Neural progenitor cell (in vitro differentiated cells): ENCODE measurements around the gene DOCK11. TPM values are rescaled to one million over a fixed set of nuclear protein-coding genes. Genes with fewer than 3 reads are reported as not detected.

Experiments
- DNase-seq: peaks from one replicate; pipeline ENCODE4 v3.0.0-alpha.2; 2016; ENCODE audit warnings: low spot score
- H2AFZ ChIP-seq: fragments of 200-600 bp; sonication (generic); replicated peaks from 2 replicates; pipeline ENCODE4 v1.6.1; 2016; ENCODE audit warnings: antibody characterized with exemption
- H3F3A ChIP-seq: fragments of 200-600 bp; sonication (generic); 2 replicates; pipeline ENCODE4 v1.6.1; 2016; ENCODE audit warnings: antibody characterized with exemption, low read depth
- H3K27ac ChIP-seq: fragments of 200-600 bp; sonication (generic); 2 replicates; pipeline ENCODE4 v1.5.1; 2016; ENCODE audit warnings: mild to moderate bottlenecking
- H3K27me3 ChIP-seq: fragments of 200-600 bp; sonication (generic); 2 replicates; pipeline ENCODE4 v1.6.1; 2016; ENCODE audit warnings: mild to moderate bottlenecking, moderate library complexity
- H3K36me3 ChIP-seq: fragments of 200-600 bp; sonication (generic); 2 replicates; pipeline ENCODE4 v1.5.1; 2016
- H3K4me1 ChIP-seq: fragments of 200-600 bp; sonication (generic); 2 replicates; pipeline ENCODE4 v1.6.1; 2016; ENCODE audit warnings: mixed run types
- H3K4me2 ChIP-seq: fragments of 200-600 bp; sonication (generic); 2 replicates; pipeline ENCODE4 v1.6.1; 2016
- H3K4me3 ChIP-seq: fragments of 200-600 bp; sonication (generic); 2 replicates; pipeline ENCODE4 v1.5.1; 2016
- H3K79me2 ChIP-seq: fragments of 200-600 bp; sonication (generic); 2 replicates; pipeline ENCODE4 v1.6.1; 2016; ENCODE audit warnings: low read depth
- H3K9ac ChIP-seq: fragments of 200-600 bp; sonication (generic); 2 replicates; pipeline ENCODE4 v1.6.1; 2016
- H3K9me3 ChIP-seq: fragments of 200-600 bp; sonication (generic); 2 replicates; pipeline ENCODE4 v1.5.1; 2016; ENCODE audit warnings: low read depth
- H4K20me1 ChIP-seq: fragments of 200-600 bp; sonication (generic); 2 replicates; pipeline ENCODE4 v1.6.1; 2016; ENCODE audit warnings: low read depth
- H3K27ac Mint-ChIP-seq: 3 replicates; pipeline ENCODE4 v1.8.0; 2021; ENCODE audit warnings: mixed read lengths
- H3K27me3 Mint-ChIP-seq: 2 replicates; pipeline ENCODE4 v1.8.0; 2022; ENCODE audit warnings: low read depth, mild to moderate bottlenecking, inconsistent platforms, moderate library complexity, mixed read lengths; ENCODE audit not compliant: insufficient read depth
- H3K36me3 Mint-ChIP-seq: 3 replicates; pipeline ENCODE4 v1.8.0; 2021; ENCODE audit warnings: mixed read lengths
- H3K4me1 Mint-ChIP-seq: 3 replicates; pipeline ENCODE4 v1.8.0; 2021; ENCODE audit warnings: mixed read lengths
- H3K4me3 Mint-ChIP-seq: 3 replicates; pipeline ENCODE4 v1.8.0; 2021; ENCODE audit warnings: mild to moderate bottlenecking, moderate library complexity, mixed read lengths
- H3K9me3 Mint-ChIP-seq: 3 replicates; pipeline ENCODE4 v1.8.0; 2020; ENCODE audit warnings: mixed read lengths
- CTCF ChIP-seq: fragments of 200-600 bp; sonication (generic); IDR thresholded peaks from 2 replicates; pipeline ENCODE4 v1.5.1; 2017; ENCODE audit warnings: antibody characterized with exemption, mild to moderate bottlenecking
- EZH2 ChIP-seq: fragments of 200-600 bp; sonication (generic); IDR thresholded peaks from 2 replicates; pipeline ENCODE4 v1.6.1; 2017; ENCODE audit warnings: antibody characterized with exemption, mild to moderate bottlenecking, moderate library complexity
- EZH2phosphoT487 ChIP-seq: fragments of 200-600 bp; sonication (generic); IDR thresholded peaks from 2 replicates; pipeline ENCODE4 v1.6.1; 2017; ENCODE audit warnings: antibody characterized with exemption
- total RNA-seq: library from RNA; depleted of rRNA; stranded (reverse); fragments of >200 nt; gene quantifications from 2 replicates; pipeline ENCODE4 v1.2.3, GENCODE V29; 2015; ENCODE audit warnings: low replicate concordance

Gene DOCK11
- total RNA-seq, 1 donor from 2014 or later = 20.9 TPM

GRCh38 chrX:118498755-118499154 lies 3.1 kb downstream of the DOCK11 start:
- H3K79me2 ChIP-seq = no peaks in the 10 kb centered on the region
- no peak overlapping the region for H3K27ac Mint-ChIP-seq
- H3K36me3 Mint-ChIP-seq = peaks cover 14% of the 10 kb centered on the region
- H3F3A ChIP-seq = no peaks in the 10 kb centered on the region
- no peaks in the 10 kb centered on the region for H3K36me3 ChIP-seq
- peaks cover 5% of the 10 kb centered on the region for H3K27me3 Mint-ChIP-seq
- no peak overlapping the region for H3K4me3 ChIP-seq
- no peak overlapping the region for H3K27ac ChIP-seq
- TF ChIP-seq EZH2phosphoT487 = no peak
- TF ChIP-seq EZH2 = no peak
- TF ChIP-seq CTCF = no peak
- H3K4me1 Mint-ChIP-seq = peaks cover 34% of the 10 kb centered on the region
- peak overlapping the region; percentile 67 for H3K4me2 ChIP-seq
- H3K27me3 ChIP-seq = peaks cover 30% of the 10 kb centered on the region
- peak overlapping the region; percentile 69 for H3K4me3 Mint-ChIP-seq
- DNase-seq = no peak
- peaks cover 3% of the 10 kb centered on the region for H4K20me1 ChIP-seq
- H3K9ac ChIP-seq = no peak overlapping the region
- H3K9me3 ChIP-seq = peaks cover 3% of the 10 kb centered on the region
- H2AFZ ChIP-seq = no peak overlapping the region
- H3K9me3 Mint-ChIP-seq = peaks cover 6% of the 10 kb centered on the region
- peaks cover 4% of the 10 kb centered on the region for H3K4me1 ChIP-seq

- Histone ChIP-seq H3K9ac (no peak overlapping the region), H4K20me1 (peaks cover 3% of the 10 kb centered on the region), H3K27me3 (peaks cover 30% of the 10 kb centered on the region), H3K4me3 (peak overlapping the region; percentile 5), H3K9me3 (peaks cover 3% of the 10 kb centered on the region), H3K4me2 (peak overlapping the region; percentile 67), H3K36me3 (no peaks in the 10 kb centered on the region), H3F3A (no peaks in the 10 kb centered on the region), H3K79me2 (no peaks in the 10 kb centered on the region), H3K4me1 (peaks cover 4% of the 10 kb centered on the region), H3K27ac (no peak overlapping the region), H2AFZ (no peak overlapping the region)
- peak; percentile 44 for DNase-seq
- peak overlapping the region; percentile 97 for H3K27ac Mint-ChIP-seq
- peaks cover 6% of the 10 kb centered on the region for H3K9me3 Mint-ChIP-seq
- H3K27me3 Mint-ChIP-seq = peaks cover 5% of the 10 kb centered on the region
- peak overlapping the region; percentile 69 for H3K4me3 Mint-ChIP-seq
- peaks cover 14% of the 10 kb centered on the region for H3K36me3 Mint-ChIP-seq
- H3K4me1 Mint-ChIP-seq = peaks cover 30% of the 10 kb centered on the region
- TF ChIP-seq CTCF = no peak
- TF ChIP-seq EZH2 = no peak
- no peak for TF ChIP-seq EZH2phosphoT487
These were observed 3.7 kb downstream of the DOCK11 start for GRCh38 chrX:118499295-118499694.

GRCh38 chrX:118502161-118502789 lies 6.7 kb downstream of the DOCK11 start:
- H3K27ac Mint-ChIP-seq = no peak overlapping the region
- H3K9ac ChIP-seq = no peak overlapping the region

More at GRCh38 chrX:118502161-118502789, 6.7 kb downstream of the DOCK11 start:
- Histone ChIP-seq H3K4me1 (no peaks in the 10 kb centered on the region), H4K20me1 (peaks cover 3% of the 10 kb centered on the region), H3K4me2 (no peak overlapping the region), H3K36me3 (no peaks in the 10 kb centered on the region), H2AFZ (no peak overlapping the region), H3K27ac (no peak overlapping the region), H3K9me3 (peaks cover 3% of the 10 kb centered on the region), H3F3A (no peaks in the 10 kb centered on the region), H3K79me2 (no peaks in the 10 kb centered on the region), H3K4me3 (no peak overlapping the region), H3K27me3 (peaks cover 19% of the 10 kb centered on the region)
- TF ChIP-seq CTCF = no peak
- no peak for TF ChIP-seq EZH2
- TF ChIP-seq EZH2phosphoT487 = no peak
- Mint-ChIP-seq H3K9me3 (peaks cover 6% of the 10 kb centered on the region), H3K36me3 (peaks cover 16% of the 10 kb centered on the region), H3K4me3 (no peak overlapping the region), H3K27me3 (peaks cover 4% of the 10 kb centered on the region), H3K4me1 (peaks cover 21% of the 10 kb centered on the region)
- DNase-seq = no peak
